Endodermal cell (in vitro differentiated cells): ENCODE results near the gene GSTM5. TPM values are rescaled to one million over a fixed set of nuclear protein-coding genes. Genes with fewer than 3 reads are reported as not detected.
"Not testable (repeated sequence)": the region's sequence is repeated elsewhere in the genome, so short reads cannot be mapped to it uniquely, and the experiment has no call there.

ENCODE experiments used
- DNase-seq: peaks from one replicate; pipeline ENCODE4 v3.0.0-alpha.2; 2017
- H3K27ac ChIP-seq: 2 replicates; pipeline ENCODE4 v1.5.1; 2013; ENCODE audit warnings: mild to moderate bottlenecking, low read depth, low read length, moderate library complexity
- H3K27me3 ChIP-seq: 2 replicates; pipeline ENCODE4 v1.6.1; 2013; ENCODE audit warnings: mild to moderate bottlenecking, low read length, moderate library complexity; ENCODE audit not compliant: insufficient read depth, control insufficient read depth, poor library complexity, severe bottlenecking
- H3K36me3 ChIP-seq: 2 replicates; pipeline ENCODE4 v1.7.0; 2013; ENCODE audit warnings: mild to moderate bottlenecking, low read length, moderate library complexity; ENCODE audit not compliant: control insufficient read depth, insufficient read depth
- H3K4me1 ChIP-seq: one replicate; pipeline ENCODE4 v1.7.0; 2013; ENCODE audit warnings: low read length; ENCODE audit not compliant: control insufficient read depth, insufficient read depth
- H3K4me3 ChIP-seq: 2 replicates; pipeline ENCODE4 v1.5.1; 2013; ENCODE audit warnings: mild to moderate bottlenecking, low read length, moderate library complexity
- H3K9ac ChIP-seq: 2 replicates; pipeline ENCODE4 v1.6.1; 2013; ENCODE audit warnings: mild to moderate bottlenecking, low read length, moderate library complexity; ENCODE audit not compliant: poor library complexity, severe bottlenecking; ENCODE audit errors: extremely low read depth
- H3K9me3 ChIP-seq: 2 replicates; pipeline ENCODE4 v1.6.1; 2013; ENCODE audit warnings: mild to moderate bottlenecking, low read length, moderate library complexity; ENCODE audit not compliant: control insufficient read depth
- H3K27ac Mint-ChIP-seq: 2 replicates; pipeline ENCODE4 v1.8.0; 2020; ENCODE audit warnings: mixed read lengths
- H3K27me3 Mint-ChIP-seq: 2 replicates; pipeline ENCODE4 v1.8.0; 2021; ENCODE audit warnings: mild to moderate bottlenecking, mixed read lengths; ENCODE audit not compliant: insufficient read depth
- H3K36me3 Mint-ChIP-seq: 2 replicates; pipeline ENCODE4 v1.8.0; 2020; ENCODE audit warnings: low read depth, mixed read lengths
- H3K4me1 Mint-ChIP-seq: 2 replicates; pipeline ENCODE4 v1.8.0; 2020; ENCODE audit warnings: mixed read lengths
- H3K4me3 Mint-ChIP-seq: 2 replicates; pipeline ENCODE4 v1.8.0; 2020; ENCODE audit warnings: mild to moderate bottlenecking, moderate library complexity, mixed read lengths
- H3K9me3 Mint-ChIP-seq: 2 replicates; pipeline ENCODE4 v1.8.0; 2020; ENCODE audit warnings: mild to moderate bottlenecking, mixed read lengths
- CTCF ChIP-seq: fragments of 200-600 bp; sonication (generic); conservative IDR thresholded peaks from 2 replicates; pipeline ENCODE4 v1.5.0; 2021; ENCODE audit warnings: antibody characterized with exemption, mild to moderate bottlenecking
- WGBS, 2 experiments: methylation state at CpG; one replicate each; pipeline versions ENCODE4 v1.1.5 to v1.1.7; 2013; ENCODE audit warnings: missing lambda C conversion rate in 2 of 2, mixed read lengths in 1 of 2; ENCODE audit not compliant: insufficient coverage in 1 of 2, insufficient read length in 1 of 2; 5-methylcytosine and 5-hydroxymethylcytosine counted together
- total RNA-seq, 2 donors: library from RNA; stranded (reverse); fragmentation: NEBNext Ultra II Directional in 1 of 2; extraction: Animal tissue kit (Norgen Biotek cat#: 25700) in 1 of 2; gene quantifications; 2 replicates in 1 of 2; 3 replicates in 1 of 2; pipeline ENCODE4 v1.2.1, GENCODE V29; 2021

GSTM5 gene
- total RNA-seq, 2 donors from 2014 or later = 0.13 to 0.70 TPM

DNA sequence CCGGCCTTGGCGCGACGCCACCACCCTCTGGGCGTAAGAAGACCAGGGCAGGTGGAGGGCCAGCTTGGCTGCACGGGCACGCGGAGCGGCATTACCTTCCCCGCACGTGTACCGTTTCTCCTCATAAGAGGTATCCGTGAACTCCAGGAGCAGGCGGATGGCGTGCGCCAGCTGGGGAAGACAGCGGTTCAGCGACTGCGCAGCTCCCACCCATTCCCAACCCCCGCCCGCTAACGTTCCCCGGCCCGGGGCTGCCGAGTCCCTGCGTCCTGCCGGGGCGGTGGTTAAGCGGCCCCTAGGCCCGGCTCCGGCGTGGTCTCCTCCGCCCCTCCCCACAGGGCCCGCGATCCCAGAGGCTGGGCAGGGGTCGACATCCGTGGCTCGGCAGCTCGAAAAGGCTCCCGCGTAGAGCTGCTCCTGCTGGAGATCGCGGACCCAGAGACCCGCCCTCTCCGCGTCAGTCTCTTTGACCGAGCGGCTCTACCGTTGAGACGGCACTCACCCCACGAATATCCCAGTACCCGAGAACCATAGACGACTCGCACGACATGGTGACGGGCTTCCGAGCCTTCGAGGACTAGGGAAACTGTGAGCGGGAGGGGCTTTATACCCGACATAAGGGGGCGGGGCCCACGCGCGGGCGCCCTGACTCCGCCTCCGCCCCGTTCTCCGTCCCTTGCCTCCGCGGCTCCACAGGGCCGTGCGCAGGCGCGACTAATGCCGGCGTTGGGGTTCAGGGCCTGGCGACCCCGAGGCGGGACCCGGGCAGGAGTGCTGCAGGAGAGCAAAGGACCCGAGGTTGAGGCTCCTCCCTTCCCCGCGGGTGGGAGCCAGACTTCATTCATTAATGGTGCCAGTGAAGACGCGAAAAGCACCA lies 27.9 kb downstream of the GSTM5 start:
- H3K4me3 Mint-ChIP-seq = peak overlapping the region; percentile 70
- H3K9ac ChIP-seq = no peak overlapping the region
- peak overlapping the region; percentile 26 for H3K27ac Mint-ChIP-seq
- H3K4me3 ChIP-seq = peak overlapping the region; percentile 84
- no peaks in the 10 kb centered on the region for H3K4me1 ChIP-seq
- peaks cover 7% of the 10 kb centered on the region for H3K4me1 Mint-ChIP-seq
- 3% methylated on average over 8 to 86 of the region's 86 CpGs for WGBS, 2 experiments
- peaks cover 52% of the 10 kb centered on the region for H3K27me3 ChIP-seq
- H3K36me3 Mint-ChIP-seq = peaks cover 20% of the 10 kb centered on the region
- no peaks in the 10 kb centered on the region for H3K36me3 ChIP-seq
- no peak for TF ChIP-seq CTCF
- DNase-seq = peak; percentile 89
- H3K27me3 Mint-ChIP-seq = peaks cover 57% of the 10 kb centered on the region
- no peak overlapping the region for H3K27ac ChIP-seq
- no peaks in the 10 kb centered on the region for H3K9me3 ChIP-seq
- H3K9me3 Mint-ChIP-seq = no peaks in the 10 kb centered on the region

GRCh38 chr1:109740615-109741373 lies 28.7 kb downstream of the GSTM5 start, which contains the start of gene GSTM3:
Gene GSTM3 (minus strand): TSS chr1:109741038. CDS start chr1:109740287, 751 bp downstream.
- H3K36me3 Mint-ChIP-seq = peaks cover 18% of the 10 kb centered on the region
- H3K27me3 Mint-ChIP-seq = peaks cover 61% of the 10 kb centered on the region
- Histone ChIP-seq H3K4me3 (peak within 1 kb of the TSS; percentile 84), H3K36me3 (no peaks in the 10 kb centered on the region), H3K9me3 (no peaks in the 10 kb centered on the region), H3K27ac (no peak within 1 kb of the TSS), H3K27me3 (peaks cover 52% of the 10 kb centered on the region), H3K9ac (no peak within 1 kb of the TSS), H3K4me1 (no peaks in the 10 kb centered on the region)
- peaks cover 7% of the 10 kb centered on the region for H3K4me1 Mint-ChIP-seq
- peak within 1 kb of the TSS; percentile 70 for H3K4me3 Mint-ChIP-seq
- no peaks in the 10 kb centered on the region for H3K9me3 Mint-ChIP-seq
- 10 to 13% methylated on average over 8 to 9 of the region's 10 CpGs for WGBS, 2 experiments
- peak within 1 kb of the TSS; percentile 26 for H3K27ac Mint-ChIP-seq
- TF ChIP-seq CTCF = no peak
- DNase-seq = no peak

DNA sequence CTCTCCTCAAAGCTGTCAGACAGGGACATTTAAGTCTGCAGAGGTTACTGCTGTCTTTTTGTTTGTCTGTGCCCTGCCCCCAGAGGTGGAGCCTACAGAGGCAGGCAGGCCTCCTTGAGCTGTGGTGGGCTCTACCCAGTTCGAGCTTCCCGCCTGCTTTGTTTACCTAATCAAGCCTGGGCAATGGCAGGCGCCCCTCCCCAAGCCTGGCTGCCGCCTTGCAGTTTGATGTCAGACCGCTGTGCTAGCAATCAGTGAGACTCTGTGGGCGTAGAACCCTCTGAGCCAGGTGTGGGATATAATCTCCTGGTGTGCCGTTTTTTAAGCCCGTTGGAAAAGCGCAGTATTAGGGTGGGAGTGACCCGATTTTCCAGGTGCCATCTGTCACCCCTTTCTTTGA lies 36.3 kb downstream of the GSTM5 start:
- H3K36me3 Mint-ChIP-seq, H3K27me3 ChIP-seq, DNase-seq, H3K4me1 ChIP-seq, H3K4me1 Mint-ChIP-seq, H3K27ac ChIP-seq, H3K4me3 ChIP-seq, H3K4me3 Mint-ChIP-seq, H3K9ac ChIP-seq, H3K36me3 ChIP-seq, H3K27ac Mint-ChIP-seq: not testable (repeated sequence)
- H3K9me3 ChIP-seq = peaks cover 11% of the 10 kb centered on the region
- H3K9me3 Mint-ChIP-seq = peaks cover 24% of the 10 kb centered on the region
- WGBS, 2 experiments = 90 to 100% methylated on average over 3 to 8 of the region's 10 CpGs
- peaks cover 41% of the 10 kb centered on the region for H3K27me3 Mint-ChIP-seq
